Common myeloid progenitor, CD34-positive (primary cell): Measurements from ENCODE around the gene PMEPA1.

ENCODE experiments used
- CTCF ChIA-PET: fragments of 350-600 bp; sonication (Branson Sonifier 250); formaldehyde crosslinking; loops from one replicate; lab custom pipeline; 2021; ENCODE audit warnings: antibody characterized with exemption; lab: Charles Lee
- POLR2A ChIA-PET: fragments of 350-600 bp; sonication (Branson Sonifier 250); formaldehyde crosslinking; loops from one replicate; lab custom pipeline; 2021; ENCODE audit warnings: antibody characterized with exemption; lab: Charles Lee
- DNase-seq, 3 donors: peaks; one replicate each; pipeline versions ENCODE4 v3.0.0 to v3.0.0-alpha.2; 2013
- H3K27ac ChIP-seq, 2 experiments: 1 replicate in 1 of 2; 2 replicates in 1 of 2; pipeline ENCODE4 v1.7.0; 2013; ENCODE audit warnings: inconsistent platforms in 2 of 2, low read length in 2 of 2, mild to moderate bottlenecking in 2 of 2, low read depth in 1 of 2, moderate library complexity in 1 of 2; ENCODE audit not compliant: severe bottlenecking in 2 of 2, insufficient read depth in 1 of 2, poor library complexity in 1 of 2
- H3K27me3 ChIP-seq, 5 experiments: replicated peaks in 2 of 5; 1 replicate in 3 of 5; 2 replicates in 2 of 5; pipeline versions ENCODE4 v1.6.1 to v1.7.0; 2013; ENCODE audit warnings: low read length in 4 of 5, mild to moderate bottlenecking in 2 of 5, moderate library complexity in 2 of 5, inconsistent platforms in 1 of 5; ENCODE audit not compliant: insufficient read depth in 5 of 5, control insufficient read depth in 4 of 5
- H3K36me3 ChIP-seq, 4 experiments: 1 replicate in 2 of 4; 2 replicates in 2 of 4; pipeline versions ENCODE4 v1.6.1 to v1.7.0; 2013; ENCODE audit warnings: low read length in 3 of 4, control low read depth in 1 of 4, mild to moderate bottlenecking in 1 of 4; ENCODE audit not compliant: control insufficient read depth in 4 of 4, insufficient read depth in 4 of 4
- H3K4me1 ChIP-seq, 4 experiments: 1 replicate in 3 of 4; 2 replicates in 1 of 4; pipeline versions ENCODE4 v1.6.1 to v1.7.1; 2013; ENCODE audit warnings: low read length in 3 of 4, mild to moderate bottlenecking in 3 of 4, control low read depth in 1 of 4, inconsistent platforms in 1 of 4, moderate library complexity in 1 of 4; ENCODE audit not compliant: control insufficient read depth in 4 of 4, insufficient read depth in 4 of 4; ENCODE audit errors: control extremely low read depth in 1 of 4
- H3K4me3 ChIP-seq, 7 experiments: 1 replicate in 4 of 7; 2 replicates in 3 of 7; pipeline versions ENCODE4 v1.5.1 to v1.7.0; 2013; ENCODE audit warnings: mild to moderate bottlenecking in 7 of 7, low read length in 6 of 7, moderate library complexity in 6 of 7, inconsistent platforms in 2 of 7, low read depth in 2 of 7, control low read depth in 1 of 7; ENCODE audit not compliant: insufficient read depth in 4 of 7, control insufficient read depth in 1 of 7; ENCODE audit errors: extremely low read depth in 1 of 7
- H3K9me3 ChIP-seq, 5 experiments: 1 replicate in 4 of 5; 2 replicates in 1 of 5; pipeline versions ENCODE4 v1.6.1 to v1.7.1; 2013; ENCODE audit warnings: low read length in 4 of 5, mild to moderate bottlenecking in 2 of 5, inconsistent platforms in 1 of 5, low read depth in 1 of 5, moderate library complexity in 1 of 5; ENCODE audit not compliant: control insufficient read depth in 4 of 5, insufficient read depth in 2 of 5; ENCODE audit errors: control extremely low read depth in 1 of 5
- WGBS: methylation state at CpG from one replicate; pipeline ENCODE4 v1.1.5; 2013; ENCODE audit not compliant: insufficient coverage; 5-methylcytosine and 5-hydroxymethylcytosine counted together

The PMEPA1 gene

DNA sequence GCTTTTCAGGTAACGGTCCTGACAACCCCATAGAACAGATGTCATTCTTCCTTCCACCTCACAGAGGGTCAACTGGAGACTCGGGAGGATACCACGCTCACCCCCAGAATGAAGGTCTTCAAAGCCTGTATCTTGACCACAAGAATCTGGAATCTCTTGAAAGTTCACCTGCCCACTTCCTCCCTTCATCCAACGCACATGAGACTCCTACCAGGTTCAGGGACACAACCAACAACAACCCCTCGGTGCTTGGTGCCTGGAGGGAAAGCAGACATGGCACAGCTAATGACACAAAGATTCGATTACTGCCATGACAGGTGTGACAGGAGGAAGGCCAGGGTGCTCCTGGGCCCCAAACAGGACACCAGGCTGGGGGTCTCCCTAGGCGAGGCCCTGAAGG, 8.2 kb downstream of the PMEPA1 start:
- Histone ChIP-seq H3K4me1 (no peaks in the 10 kb centered on the region), H3K27ac (no peak overlapping the region), H3K36me3 (no peaks in the 10 kb centered on the region), H3K4me3 (no peak overlapping the region), H3K27me3 (no peaks in the 10 kb centered on the region), H3K9me3 (no peaks in the 10 kb centered on the region)
- ChIA-PET CTCF (interaction anchor here (1.9 kb wide), 1 partner anchor 48 kb away, joined by 5 read pairs; no protein-coding TSS in a partner anchor), POLR2A (interaction anchor here (1.3 kb wide), 1 partner anchor 17 kb away, joined by 3 read pairs; no protein-coding TSS in a partner anchor)
- DNase-seq = no peak
- 86% methylated on average over 6 of the region's 7 CpGs for WGBS

DNA sequence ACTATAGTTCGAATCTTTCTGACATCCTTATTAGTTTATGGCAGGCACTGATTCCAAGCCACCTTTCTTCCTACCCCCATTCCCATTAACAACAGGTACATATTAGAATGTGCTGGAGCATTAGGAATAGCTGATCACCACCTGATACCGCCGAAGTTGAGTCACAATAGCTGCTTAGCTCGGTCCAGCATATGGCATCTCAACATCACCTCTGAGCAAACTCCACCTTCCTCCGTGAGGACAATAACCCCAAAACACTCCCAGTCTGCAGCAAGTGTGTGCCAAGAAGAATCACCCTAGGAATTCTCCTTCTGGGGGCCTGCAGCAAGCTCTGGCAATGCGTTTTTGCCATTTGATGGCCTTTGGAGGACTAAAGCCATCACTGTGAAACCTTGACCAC, 8.7 kb downstream of the PMEPA1 start:
- DNase-seq = no peak
- ChIA-PET CTCF (interaction anchor here (1.9 kb wide), 1 partner anchor 47 kb away, joined by 5 read pairs; no protein-coding TSS in a partner anchor), POLR2A (interaction anchor here (1.3 kb wide), 1 partner anchor 17 kb away, joined by 3 read pairs; no protein-coding TSS in a partner anchor)
- Histone ChIP-seq H3K36me3 (no peaks in the 10 kb centered on the region), H3K9me3 (no peaks in the 10 kb centered on the region), H3K4me1 (peaks cover 0 to 2% (median 0%) of the 10 kb centered on the region in 4 experiments), H3K27me3 (no peaks in the 10 kb centered on the region), H3K4me3 (no peak overlapping the region), H3K27ac (no peak overlapping the region)
- 98% methylated on average over 5 of the region's 6 CpGs for whole genome bisulfite sequencing

DNA sequence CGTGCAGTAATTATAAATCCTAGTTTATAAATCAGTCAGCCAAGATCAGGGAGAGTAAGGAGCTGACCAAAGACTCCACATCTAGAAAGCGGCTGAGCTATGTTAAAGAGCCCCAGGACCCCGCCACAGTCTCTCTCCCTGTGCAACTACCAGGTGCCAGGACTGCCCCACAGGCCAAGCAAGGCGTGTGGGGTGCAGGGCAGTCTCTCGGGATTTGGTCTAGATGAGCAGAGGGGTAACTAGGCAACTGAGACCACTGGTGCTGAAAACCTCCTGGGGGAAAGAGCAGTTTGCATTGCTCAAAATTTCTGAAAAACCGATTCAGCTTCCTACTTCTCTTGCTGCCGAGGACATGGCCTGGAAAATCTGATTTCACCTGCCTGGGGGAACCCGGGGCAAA, 10.4 kb downstream of the PMEPA1 start:
- Histone ChIP-seq H3K4me1 (peaks cover 0 to 13% (median 0%) of the 10 kb centered on the region in 4 experiments), H3K36me3 (no peaks in the 10 kb centered on the region), H3K27me3 (no peaks in the 10 kb centered on the region), H3K4me3 (no peak overlapping the region), H3K27ac (no peak overlapping the region), H3K9me3 (no peaks in the 10 kb centered on the region)
- WGBS = 96% methylated on average over 8 of the region's 8 CpGs
- DNase-seq = no peak
- CTCF ChIA-PET = interaction anchor here (1.1 to 1.6 kb wide), 3 partner anchors 10 to 19 kb away, joined by 3 read pairs; no protein-coding TSS in a partner anchor
- POLR2A ChIA-PET = interaction anchor here (1.1 to 1.2 kb wide), 2 partner anchors 11 to 12 kb away, joined by 3 read pairs; no protein-coding TSS in a partner anchor

DNA sequence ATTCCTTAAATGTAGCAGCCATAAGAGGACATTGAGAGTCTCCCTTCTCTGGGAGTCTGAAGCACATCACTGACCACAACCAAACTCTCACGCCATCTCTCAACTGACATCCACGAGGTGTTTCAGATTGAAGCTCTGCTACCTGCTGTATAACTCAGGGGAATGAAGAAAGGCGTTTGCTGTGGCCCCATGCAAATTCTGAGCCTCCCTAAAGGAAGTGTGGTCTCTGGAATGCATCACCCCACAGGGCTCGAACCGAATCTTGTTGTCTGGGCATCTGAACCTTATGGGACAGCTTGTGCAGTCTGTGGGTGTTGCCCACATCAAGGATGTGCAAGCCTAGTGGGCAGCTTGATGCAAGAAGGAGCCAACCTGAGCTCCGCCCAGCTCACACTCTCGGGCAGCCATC, 10.9 kb downstream of the PMEPA1 start:
- POLR2A ChIA-PET = interaction anchor here (1.1 to 1.2 kb wide), 2 partner anchors 11 kb away, joined by 3 read pairs; no protein-coding TSS in a partner anchor
- Histone ChIP-seq H3K4me1 (peaks cover 0 to 14% (median 0%) of the 10 kb centered on the region in 4 experiments), H3K27ac (no peak overlapping the region), H3K9me3 (no peaks in the 10 kb centered on the region), H3K4me3 (no peak overlapping the region), H3K27me3 (no peaks in the 10 kb centered on the region), H3K36me3 (no peaks in the 10 kb centered on the region)
- no peak for DNase-seq
- WGBS = 98% methylated on average over 5 of the region's 7 CpGs
- CTCF ChIA-PET = interaction anchor here (1.0 to 1.6 kb wide), 5 partner anchors 9 to 19 kb away, joined by 3 to 11 read pairs (median 3); partner anchors contain the start of gene PMEPA1

DNA sequence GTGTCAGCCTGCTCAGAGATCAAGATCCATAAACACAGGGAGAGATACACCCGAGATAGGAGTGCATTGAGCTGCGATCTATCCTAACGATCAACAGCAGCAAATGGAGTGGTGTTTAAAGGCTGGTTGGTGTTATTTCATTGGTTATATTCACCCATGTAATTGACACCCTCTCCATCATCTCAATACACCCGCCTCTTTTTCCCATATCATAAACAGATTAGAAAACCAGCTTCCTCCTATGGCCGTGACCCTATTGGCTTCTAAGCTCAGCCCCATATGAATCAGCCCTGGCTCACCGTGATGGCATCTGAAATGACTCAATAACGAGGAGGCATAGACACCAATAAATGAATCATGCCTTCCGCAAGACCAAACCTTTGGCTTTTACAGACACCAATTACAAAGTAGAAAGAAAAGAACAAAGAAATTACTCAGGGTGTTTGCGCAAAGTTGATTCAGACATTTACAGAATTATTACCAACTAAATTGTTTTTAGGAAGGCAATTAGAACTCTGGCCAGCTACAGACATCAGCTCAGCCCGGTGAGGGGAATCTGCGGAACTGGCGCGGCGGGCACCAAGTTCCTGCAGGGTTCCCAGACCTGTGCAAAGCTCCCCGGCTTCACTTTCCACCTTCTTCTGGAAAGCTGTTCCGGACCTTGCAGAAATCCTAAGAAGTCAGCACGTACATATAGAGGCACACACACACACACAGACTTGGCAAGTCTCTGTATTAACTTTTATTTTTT, 11.5 kb downstream of the PMEPA1 start:
- DNase-seq = no peak
- no peaks in the 10 kb centered on the region for H3K9me3 ChIP-seq
- peaks cover 0 to 14% (median 0%) of the 10 kb centered on the region in 4 experiments for H3K4me1 ChIP-seq
- WGBS = 96% methylated on average over 11 of the region's 17 CpGs
- ChIA-PET CTCF (interaction anchor here (1.0 to 1.6 kb wide), 5 partner anchors 9 to 18 kb away, joined by 3 to 11 read pairs (median 3); partner anchors contain the start of gene PMEPA1), POLR2A (interaction anchor here (1.1 to 1.5 kb wide), 3 partner anchors 11 to 12 kb away, joined by 3 to 5 read pairs (median 3); no protein-coding TSS in a partner anchor)
- H3K36me3 ChIP-seq = no peaks in the 10 kb centered on the region
- H3K27ac ChIP-seq = no peak overlapping the region
- H3K27me3 ChIP-seq = no peaks in the 10 kb centered on the region
- H3K4me3 ChIP-seq = no peak overlapping the region

DNA sequence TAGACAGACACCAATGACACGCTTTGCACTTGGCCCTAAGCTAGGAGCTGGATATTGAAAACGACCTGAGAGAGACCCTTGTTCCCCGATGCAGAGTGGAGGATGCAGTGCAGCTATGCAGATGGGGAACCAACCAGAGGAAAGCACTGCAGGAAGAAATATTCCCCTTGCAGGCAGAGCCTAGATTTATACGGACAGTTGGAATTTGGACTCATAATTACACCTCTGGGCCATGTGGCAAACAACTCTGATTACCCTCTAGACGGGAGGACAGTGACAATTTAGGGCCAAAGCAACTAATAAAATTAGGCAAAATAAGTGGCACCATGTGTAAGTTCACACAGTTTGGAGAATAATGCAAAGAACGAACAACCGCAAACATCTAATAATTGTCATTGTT, 12.3 kb downstream of the PMEPA1 start:
- H3K36me3 ChIP-seq = no peaks in the 10 kb centered on the region
- H3K27ac ChIP-seq = no peak overlapping the region
- no peaks in the 10 kb centered on the region for H3K9me3 ChIP-seq
- peaks cover 0 to 19% (median 1%) of the 10 kb centered on the region in 4 experiments for H3K4me1 ChIP-seq
- no peak for DNase-seq
- WGBS = 91% methylated on average over 6 of the region's 7 CpGs
- ChIA-PET POLR2A (interaction anchor here (1.5 kb wide), 1 partner anchor 13 kb away, joined by 5 read pairs; no protein-coding TSS in a partner anchor), CTCF (interaction anchor here (1.5 kb wide), 1 partner anchor 11 kb away, joined by 11 read pairs; the partner anchor contains the start of gene PMEPA1)
- no peaks in the 10 kb centered on the region for H3K27me3 ChIP-seq
- H3K4me3 ChIP-seq = no peak overlapping the region
